Left hindlimb (tissue), 1 donor: Measurements from ENCODE around the gene KREMEN1.

ENCODE experiments used
- DNase-seq: peaks from one replicate; pipeline ENCODE4 v3.0.0-alpha.2; 2018

KREMEN1 gene

DNA sequence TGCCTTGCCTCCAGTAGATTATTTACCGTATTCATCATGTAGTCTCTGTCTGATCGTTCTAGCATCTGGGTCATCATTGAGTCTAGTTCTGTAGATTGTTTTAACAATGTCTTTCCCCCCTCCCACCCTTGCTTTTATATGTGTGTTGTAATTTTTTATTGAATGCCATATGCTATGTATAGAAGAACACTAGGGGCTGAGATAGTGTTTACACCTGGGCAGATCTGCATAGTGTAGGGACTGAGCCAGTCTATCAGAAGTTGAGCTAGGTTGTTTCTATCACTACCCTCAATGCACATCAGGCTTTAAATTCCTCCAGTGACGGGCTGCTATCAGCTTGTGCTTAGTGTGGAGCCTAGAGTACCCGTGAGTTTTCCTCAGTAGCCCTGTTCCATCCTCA, 61.6 kb downstream of the KREMEN1 start:
- no peak for DNase-seq

DNA sequence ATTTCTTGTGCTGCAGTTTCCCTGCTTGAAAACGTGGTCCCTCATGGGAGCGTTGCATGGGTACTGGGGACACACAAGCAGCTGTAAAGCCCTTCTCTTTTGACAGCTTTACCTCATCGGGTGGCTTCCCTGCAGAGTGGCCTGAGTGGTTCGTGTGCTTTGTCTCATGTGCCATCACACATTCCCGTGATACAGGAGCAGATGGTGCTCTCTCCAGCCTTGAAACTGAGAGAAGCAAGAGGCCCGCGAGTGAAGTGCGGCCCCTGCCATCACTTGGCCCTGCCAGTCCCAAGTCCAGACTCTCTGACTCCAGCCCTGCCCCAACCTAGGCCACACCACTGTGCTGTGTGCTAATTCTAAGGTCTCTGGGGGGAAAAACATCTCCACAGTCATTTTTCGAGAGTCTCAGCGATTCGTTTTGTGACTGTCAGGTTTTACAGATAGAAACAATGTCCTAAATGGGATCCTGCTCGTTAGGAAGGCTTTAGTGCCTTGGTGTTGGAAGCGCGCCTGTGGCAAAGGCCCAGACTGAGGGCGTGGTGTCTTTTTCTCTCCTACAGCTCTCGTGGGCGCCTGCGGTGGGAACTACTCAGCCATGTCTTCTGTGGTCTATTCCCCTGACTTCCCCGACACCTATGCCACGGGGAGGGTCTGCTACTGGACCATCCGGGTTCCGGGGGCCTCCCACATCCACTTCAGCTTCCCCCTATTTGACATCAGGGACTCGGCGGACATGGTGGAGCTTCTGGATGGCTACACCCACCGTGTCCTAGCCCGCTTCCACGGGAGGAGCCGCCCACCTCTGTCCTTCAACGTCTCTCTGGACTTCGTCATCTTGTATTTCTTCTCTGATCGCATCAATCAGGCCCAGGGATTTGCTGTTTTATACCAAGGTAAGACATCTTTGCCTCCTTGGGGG, 64.2 kb downstream of the KREMEN1 start:
- no peak for DNase-seq

- no peak for DNase-seq
Observed at GRCh38 chr22:29138556-29139305, 65.9 kb downstream of the KREMEN1 start.

DNA sequence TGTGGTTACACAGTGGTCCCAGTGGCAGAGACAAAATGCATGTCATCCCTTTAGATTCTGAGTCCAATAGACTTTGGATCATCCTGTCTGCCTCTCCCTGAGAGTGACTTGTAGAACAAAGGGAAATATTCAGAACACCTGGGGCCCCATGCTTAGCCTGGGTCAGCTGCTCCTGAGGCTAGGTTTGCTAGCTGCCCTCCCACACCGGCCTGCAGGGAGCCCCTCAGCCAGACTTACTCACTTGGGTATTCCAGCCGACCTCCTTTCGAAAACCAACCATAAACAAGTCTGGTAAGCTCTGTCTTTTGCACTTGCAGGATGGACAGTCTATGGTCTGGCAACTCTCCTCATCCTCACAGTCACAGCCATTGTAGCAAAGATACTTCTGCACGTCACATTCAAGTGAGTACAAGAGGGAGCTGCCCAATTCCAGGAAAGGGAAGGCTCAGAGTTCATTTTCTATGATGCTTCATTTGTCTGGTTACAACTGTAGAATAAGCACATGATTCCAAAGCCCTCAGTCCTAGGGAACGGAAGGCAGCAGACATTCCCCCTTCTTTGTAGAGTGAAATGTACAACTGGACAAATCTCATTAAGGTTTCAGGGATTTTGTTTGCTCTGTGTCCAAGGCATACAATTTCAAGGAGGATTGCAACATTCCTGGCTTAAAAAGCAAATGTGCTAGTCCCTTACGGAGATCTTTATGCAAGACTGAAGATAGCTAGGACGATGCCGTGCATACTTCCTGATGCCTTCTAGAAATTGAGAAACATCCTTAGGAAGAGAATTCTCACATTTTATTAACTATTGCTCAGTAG, 67.3 kb downstream of the KREMEN1 start:
- DNase-seq: no peak

DNA sequence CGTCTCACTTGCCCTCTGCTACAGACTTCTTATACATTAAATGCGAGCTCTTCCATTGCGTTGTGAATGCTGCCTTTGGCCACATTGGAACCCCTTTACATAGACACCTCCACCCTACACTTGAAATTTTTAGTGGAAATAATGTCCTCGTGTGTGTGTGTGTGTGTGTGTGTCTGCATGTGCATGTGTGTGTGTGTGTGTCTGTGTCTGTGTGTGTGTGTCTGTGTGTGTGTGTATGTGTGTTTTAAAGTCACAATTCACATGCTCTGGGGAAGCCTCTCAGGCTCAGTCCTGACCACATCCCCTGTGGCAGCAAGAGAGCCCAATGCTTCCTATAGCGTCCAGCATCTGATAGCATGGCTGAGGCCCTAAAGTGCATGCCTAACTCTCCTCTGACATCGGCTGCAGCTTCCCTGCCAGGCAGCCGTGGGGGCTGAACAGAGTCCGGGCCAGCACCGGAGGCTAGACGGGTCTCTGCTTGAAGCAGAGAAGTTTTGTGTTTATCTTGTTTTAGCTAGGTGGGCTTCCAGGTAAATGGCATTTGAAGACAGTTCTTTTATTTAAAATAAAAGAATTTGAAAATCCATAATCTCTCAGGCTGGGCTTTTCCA, 68.3 kb downstream of the KREMEN1 start:
- no peak for DNase-seq

- no peak for DNase-seq
Observed at GRCh38 chr22:29142116-29142515, 69.3 kb downstream of the KREMEN1 start.

DNA sequence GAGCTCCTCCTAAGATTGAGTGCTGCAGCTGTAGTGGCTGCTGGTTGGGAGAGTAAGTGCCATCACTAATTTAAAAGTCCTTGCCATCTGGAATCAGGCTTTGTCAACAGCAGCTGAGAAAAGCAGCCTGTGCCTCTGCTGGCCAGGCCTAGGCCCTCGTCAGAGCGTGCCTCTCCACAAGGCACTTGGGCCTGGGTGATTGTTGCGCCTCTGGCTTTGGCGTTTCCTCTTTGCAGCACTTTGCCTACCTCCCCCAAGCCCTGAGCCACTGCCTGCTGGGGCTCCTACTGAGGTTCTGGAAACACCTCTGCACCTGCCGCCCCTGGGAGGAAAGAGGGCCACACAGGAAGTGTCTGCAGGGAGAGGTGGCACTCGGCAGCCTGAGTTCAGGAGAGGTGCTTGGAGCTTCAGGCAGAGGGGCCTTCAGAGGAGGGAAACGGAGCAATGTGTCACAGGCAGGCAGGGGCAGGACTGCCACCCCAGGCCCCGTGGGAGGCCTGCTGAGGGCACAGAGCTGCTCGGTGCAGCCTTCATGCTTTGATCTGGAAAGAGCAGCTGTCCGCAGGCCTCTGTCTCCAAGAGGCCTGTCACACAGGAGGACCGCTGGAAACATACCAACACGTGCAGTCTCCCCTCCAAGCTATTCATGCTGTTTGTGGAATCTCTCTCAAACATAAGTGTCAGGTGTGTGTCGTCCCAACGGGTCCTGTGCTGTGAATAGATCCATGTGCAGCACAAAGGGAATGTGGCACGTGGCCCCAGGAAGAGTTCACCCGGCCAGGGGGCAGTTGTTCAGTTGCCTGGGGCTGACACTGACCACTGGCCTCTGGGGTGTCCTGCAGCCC, 71.3 kb downstream of the KREMEN1 start:
- peak; percentile 61 for DNase-seq

GRCh38 chr22:29144786-29145160, 71.9 kb downstream of the KREMEN1 start:
- DNase-seq: no peak

- DNase-seq: no peak
Observed at GRCh38 chr22:29145321-29146072, 72.7 kb downstream of the KREMEN1 start.

DNA sequence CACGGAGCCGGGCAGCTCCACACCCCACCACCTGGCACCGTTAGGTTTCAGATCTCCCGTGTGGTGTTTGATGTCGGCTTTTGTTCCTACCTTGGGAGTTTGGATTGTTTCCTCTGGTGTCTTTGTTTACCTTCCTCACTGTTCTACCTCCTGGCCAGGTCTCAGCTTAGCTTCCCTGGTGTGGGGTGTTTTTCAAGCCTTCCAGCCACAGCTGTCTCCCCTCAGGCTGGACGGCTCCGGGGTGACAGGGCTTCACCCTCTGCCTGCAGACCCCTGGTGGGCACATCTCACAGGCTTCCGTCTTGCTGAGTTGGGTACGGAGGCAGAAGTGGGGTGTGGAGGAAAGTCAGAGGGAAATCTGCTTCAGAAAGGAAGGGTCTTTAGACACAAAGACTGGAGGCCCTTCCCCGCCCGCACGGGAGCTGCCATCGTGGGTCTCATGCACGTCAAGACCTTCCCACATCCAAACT, 73.3 kb downstream of the KREMEN1 start:
- no peak for DNase-seq

DNA sequence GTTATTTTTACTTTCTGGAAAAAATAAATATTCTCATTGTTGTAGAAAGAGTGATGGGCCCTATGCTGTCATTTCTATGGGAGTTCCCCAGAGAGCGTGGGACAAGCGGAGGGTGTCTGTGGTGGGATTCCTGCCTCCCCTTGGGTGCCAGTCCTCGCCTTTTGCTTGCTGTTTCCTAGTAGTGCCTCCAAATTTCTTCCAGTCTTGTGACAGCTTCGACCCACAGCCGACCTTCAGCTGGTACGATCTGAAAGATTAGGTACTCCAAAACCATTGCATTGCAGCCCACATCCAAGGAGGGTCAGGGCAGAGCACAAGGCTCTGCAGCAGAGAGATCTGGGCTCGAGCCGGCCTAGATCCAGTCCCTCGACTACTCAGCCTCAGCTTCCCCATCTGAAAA, 73.9 kb downstream of the KREMEN1 start:
- no peak for DNase-seq

GRCh38 chr22:29147331-29147899, 74.6 kb downstream of the KREMEN1 start:
- DNase-seq: no peak

DNA sequence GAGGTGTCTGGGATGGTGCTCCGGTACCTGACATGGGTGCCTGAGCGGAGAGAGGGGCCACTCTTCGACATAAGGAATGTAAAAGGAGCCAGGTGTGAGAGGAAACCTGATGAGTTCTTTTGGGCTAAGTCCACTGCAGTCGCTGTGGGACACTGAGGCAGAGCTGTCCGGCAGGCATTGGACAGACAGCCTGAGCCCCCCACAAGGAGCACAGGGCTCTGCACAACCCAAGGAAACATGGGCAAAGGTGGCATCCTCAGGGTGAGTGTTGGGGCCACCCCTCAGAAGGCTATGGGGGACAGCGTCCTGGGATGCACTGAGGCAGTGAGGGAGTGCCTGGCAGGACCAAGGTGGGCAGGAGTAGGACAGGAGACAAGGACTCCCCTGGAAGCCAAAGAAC, 75.2 kb downstream of the KREMEN1 start:
- no peak for DNase-seq

DNA sequence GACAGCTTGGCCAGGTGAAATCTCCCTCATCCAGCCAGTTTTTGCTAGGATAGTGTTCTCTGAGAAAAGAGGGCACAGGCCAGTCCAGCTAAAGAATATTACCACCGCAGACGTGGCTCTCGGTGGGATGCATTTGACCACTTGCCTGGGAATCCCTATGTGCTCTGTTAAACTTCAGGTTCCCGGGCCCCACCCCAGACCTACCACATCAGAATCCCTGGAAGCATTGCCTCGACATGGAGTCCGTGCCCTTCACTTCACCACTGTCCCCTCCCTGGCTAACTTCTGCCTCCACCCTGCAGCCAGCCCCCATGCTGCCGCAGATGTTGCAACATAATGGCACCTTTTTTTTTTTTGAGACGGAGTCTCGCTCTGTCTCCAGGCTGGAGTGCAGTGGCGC, 76.0 kb downstream of the KREMEN1 start:
- no peak for DNase-seq

DNA sequence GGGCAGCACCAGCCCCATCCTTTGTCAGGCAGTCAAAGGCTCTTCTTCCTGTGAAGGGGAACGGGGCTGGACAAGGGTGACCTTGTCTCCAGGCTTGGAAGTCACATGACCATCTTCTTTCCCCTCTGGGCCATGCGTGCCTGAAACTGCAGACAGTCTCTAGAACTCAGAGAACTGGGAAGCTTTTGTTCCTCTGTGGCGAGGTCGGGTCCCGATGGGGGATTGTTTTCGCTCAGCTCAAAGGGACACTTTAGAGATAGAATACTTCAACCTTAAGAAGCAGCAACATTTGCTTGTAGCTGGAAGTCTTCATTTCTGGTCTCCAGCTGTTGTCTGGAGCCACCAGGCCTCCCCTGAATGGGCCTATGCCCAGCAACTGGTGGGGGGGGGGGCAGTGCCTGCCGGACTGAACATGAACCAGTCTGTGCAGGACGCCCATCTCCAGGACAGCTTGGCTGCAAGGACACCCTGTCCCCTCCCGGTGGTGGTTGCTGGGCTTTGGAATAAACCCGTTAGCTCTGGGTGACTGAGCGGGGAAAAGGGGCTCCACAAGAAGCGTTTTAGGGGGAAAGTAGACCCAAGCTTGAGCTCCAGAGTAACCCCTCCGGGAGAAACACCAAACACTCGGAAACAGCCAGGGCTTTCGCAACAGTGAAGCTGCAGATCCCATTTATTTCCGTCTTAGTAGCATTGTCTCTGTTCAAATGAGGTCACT, 77.2 kb downstream of the KREMEN1 start:
- no peak for DNase-seq

GRCh38 chr22:29150701-29151100, 77.9 kb downstream of the KREMEN1 start:
- no peak for DNase-seq

- no peak for DNase-seq
Observed at GRCh38 chr22:29151316-29151715, 78.5 kb downstream of the KREMEN1 start.

DNA sequence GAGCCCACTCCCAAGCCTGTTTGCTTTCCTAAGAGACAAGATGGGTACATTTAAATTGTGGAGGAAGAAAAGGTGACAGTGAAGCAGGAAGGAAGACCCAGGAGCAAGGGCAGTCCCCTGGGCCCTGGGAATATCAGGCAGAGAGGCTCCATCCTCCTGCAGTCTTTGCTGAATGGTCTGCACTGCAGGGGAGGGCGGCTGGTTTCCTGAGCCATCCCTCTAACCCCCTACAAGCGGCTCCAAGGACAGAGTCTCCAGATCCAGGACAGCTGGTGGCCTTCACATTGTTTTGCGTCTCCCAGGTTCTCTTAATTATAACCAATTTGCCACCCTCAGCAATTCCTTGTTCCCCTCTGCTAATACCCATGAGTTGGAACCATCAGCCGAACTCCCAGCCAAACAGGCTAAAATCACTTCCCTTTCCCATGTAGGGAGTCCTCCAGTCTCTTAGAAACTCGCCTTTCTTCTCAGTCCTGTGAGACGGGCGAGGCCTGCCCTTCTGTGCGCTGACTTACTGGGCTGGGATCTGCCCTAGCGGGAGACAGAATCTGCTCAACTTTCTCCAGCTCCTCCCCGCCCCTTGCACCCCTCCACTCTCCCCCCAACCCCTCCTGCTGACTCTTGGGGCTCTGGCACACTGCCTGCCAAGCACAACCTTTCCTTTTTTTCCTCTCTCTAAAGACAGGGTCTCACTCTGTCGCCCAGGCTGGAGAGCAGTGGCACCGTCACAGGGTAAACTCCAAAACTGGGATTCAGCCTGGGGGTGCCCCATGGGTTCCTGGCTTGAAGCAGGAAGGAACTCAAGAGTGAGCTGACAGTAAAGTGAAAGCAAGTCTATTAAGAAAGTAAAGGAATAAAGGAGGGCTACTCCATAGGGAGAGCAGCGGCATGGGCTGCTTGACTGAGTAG, 79.5 kb downstream of the KREMEN1 start:
- DNase-seq: no peak
